HL-60 (cell line): ENCODE data around the gene SLC6A5.

Experiments
- DNase-seq, 2 experiments: peaks; one replicate each; pipeline ENCODE4 v3.0.0-alpha.2; 2010 to 2020; ENCODE audit warnings: low read depth in 1 of 2, low spot score in 1 of 2
- H3K27ac ChIP-seq: fragments of 250-450 bp; sonication (Bioruptor Pico); replicated peaks from 2 replicates; pipeline ENCODE4 v1.5.1; 2020; ENCODE audit warnings: mild to moderate bottlenecking, moderate library complexity
- H3K27me3 ChIP-seq: fragments of 250-450 bp; sonication (Bioruptor Pico); 2 replicates; pipeline ENCODE4 v1.5.1; 2021; ENCODE audit warnings: mild to moderate bottlenecking, moderate library complexity; ENCODE audit not compliant: insufficient read depth, poor library complexity, severe bottlenecking
- H3K4me3 ChIP-seq: replicated peaks from 2 replicates; pipeline ENCODE4 v1.5.1; 2011; ENCODE audit warnings: mild to moderate bottlenecking, control low read depth, low read length; ENCODE audit not compliant: insufficient read depth
- GABPA ChIP-seq: IDR thresholded peaks from 2 replicates; pipeline ENCODE4 v1.6.1; 2012; ENCODE audit warnings: low read depth
- POLR2AphosphoS5 ChIP-seq: IDR thresholded peaks from 2 replicates; pipeline ENCODE4 v1.6.1; 2012; ENCODE audit warnings: low read depth
- REST ChIP-seq: IDR thresholded peaks from 2 replicates; pipeline ENCODE4 v1.6.1; 2012; ENCODE audit warnings: low read depth; ENCODE audit not compliant: insufficient replicate concordance
- SPI1 ChIP-seq: IDR thresholded peaks from 2 replicates; pipeline ENCODE4 v1.6.1; 2012; ENCODE audit warnings: low read depth, mild to moderate bottlenecking, borderline replicate concordance
- TF ChIP-seq, protein P1 (sequence below): IDR thresholded peaks from one replicate; pipeline ENCODE4 v1.5.1; 2011; ENCODE audit warnings: low read length, control low read depth, inconsistent platforms; ENCODE audit not compliant: insufficient read depth

Gene SLC6A5

GRCh38 chr11:20661445-20661844 is 62.0 kb downstream of the SLC6A5 start:
- Histone ChIP-seq H3K4me3 (no peak overlapping the region), H3K27me3 (no peaks in the 10 kb centered on the region), H3K27ac (no peak overlapping the region)
- no peak for TF ChIP-seq SPI1
- no peak for TF ChIP-seq GABPA
- TF ChIP-seq REST: no peak
- TF ChIP-seq, protein P1, sequence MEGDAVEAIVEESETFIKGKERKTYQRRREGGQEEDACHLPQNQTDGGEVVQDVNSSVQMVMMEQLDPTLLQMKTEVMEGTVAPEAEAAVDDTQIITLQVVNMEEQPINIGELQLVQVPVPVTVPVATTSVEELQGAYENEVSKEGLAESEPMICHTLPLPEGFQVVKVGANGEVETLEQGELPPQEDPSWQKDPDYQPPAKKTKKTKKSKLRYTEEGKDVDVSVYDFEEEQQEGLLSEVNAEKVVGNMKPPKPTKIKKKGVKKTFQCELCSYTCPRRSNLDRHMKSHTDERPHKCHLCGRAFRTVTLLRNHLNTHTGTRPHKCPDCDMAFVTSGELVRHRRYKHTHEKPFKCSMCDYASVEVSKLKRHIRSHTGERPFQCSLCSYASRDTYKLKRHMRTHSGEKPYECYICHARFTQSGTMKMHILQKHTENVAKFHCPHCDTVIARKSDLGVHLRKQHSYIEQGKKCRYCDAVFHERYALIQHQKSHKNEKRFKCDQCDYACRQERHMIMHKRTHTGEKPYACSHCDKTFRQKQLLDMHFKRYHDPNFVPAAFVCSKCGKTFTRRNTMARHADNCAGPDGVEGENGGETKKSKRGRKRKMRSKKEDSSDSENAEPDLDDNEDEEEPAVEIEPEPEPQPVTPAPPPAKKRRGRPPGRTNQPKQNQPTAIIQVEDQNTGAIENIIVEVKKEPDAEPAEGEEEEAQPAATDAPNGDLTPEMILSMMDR: no peak
- DNase-seq: no peak

GRCh38 chr11:20661850-20662249 is 62.4 kb downstream of the SLC6A5 start:
- TF ChIP-seq POLR2AphosphoS5 (no peak), SPI1 (no peak), GABPA (no peak)
- TF ChIP-seq, protein P1: no peak
- Histone ChIP-seq H3K27me3 (no peaks in the 10 kb centered on the region), H3K27ac (no peak overlapping the region), H3K4me3 (no peak overlapping the region)
- no peak for DNase-seq

- DNase-seq: no peak
- TF ChIP-seq REST (no peak), POLR2AphosphoS5 (no peak), GABPA (no peak)
- TF ChIP-seq, protein P1: no peak
- Histone ChIP-seq H3K27me3 (peaks cover 55% of the 10 kb centered on the region), H3K27ac (no peak overlapping the region), H3K4me3 (no peak overlapping the region)
Observed at GRCh38 chr11:20668131-20668809, 68.9 kb downstream of the SLC6A5 start.
